Naive B cell (primary cell): Measurements from ENCODE around the gene FYN. TPM values are rescaled to one million over a fixed set of nuclear protein-coding genes. Genes with fewer than 3 reads are reported as not detected.
A peak's percentile ranks its signal among the peaks of the same experiment; 100 is the strongest.

Source experiments
- ATAC-seq, 2 donors: fragments of 150-1000 bp; cut with Tn5 transposase; 2 replicates each; pipeline ENCODE4 v1.10.0; 2021; ENCODE audit warnings: low read depth in 2 of 2, mild to moderate bottlenecking in 2 of 2, moderate library complexity in 2 of 2
- DNase-seq: peaks from one replicate; pipeline ENCODE4 v3.0.0; 2022
- H3K27ac Mint-ChIP-seq, 6 donors: one replicate each; pipeline ENCODE4 v1.8.0; 2020 to 2022; ENCODE audit warnings: mild to moderate bottlenecking in 6 of 6, mixed read lengths in 6 of 6, moderate library complexity in 5 of 6, inconsistent platforms in 2 of 6
- H3K27me3 Mint-ChIP-seq, 3 donors: one replicate each; pipeline ENCODE4 v1.8.0; 2021 to 2022; ENCODE audit warnings: mixed read lengths in 3 of 3, mild to moderate bottlenecking in 1 of 3
- H3K36me3 Mint-ChIP-seq, 2 donors: one replicate each; pipeline ENCODE4 v1.8.0; 2020 to 2022; ENCODE audit warnings: mixed read lengths in 2 of 2, inconsistent platforms in 1 of 2, mild to moderate bottlenecking in 1 of 2
- H3K4me1 Mint-ChIP-seq, 3 donors: one replicate each; pipeline ENCODE4 v1.8.0; 2020 to 2022; ENCODE audit warnings: mixed read lengths in 3 of 3, inconsistent platforms in 1 of 3, mild to moderate bottlenecking in 1 of 3, moderate library complexity in 1 of 3
- H3K4me3 Mint-ChIP-seq, 8 donors: one replicate each; pipeline ENCODE4 v1.8.0; 2020 to 2022; ENCODE audit warnings: mild to moderate bottlenecking in 8 of 8, mixed read lengths in 8 of 8, moderate library complexity in 8 of 8, inconsistent platforms in 2 of 8
- H3K9me3 Mint-ChIP-seq, 7 donors: one replicate each; pipeline ENCODE4 v1.8.0; 2020 to 2022; ENCODE audit warnings: mixed read lengths in 7 of 7, mild to moderate bottlenecking in 5 of 7, inconsistent platforms in 2 of 7, moderate library complexity in 1 of 7
- polyA plus RNA-seq, 6 donors: library from polyadenylated mRNA; unstranded; fragments of 300-500 nt; fragmentation: Illumina TruSeq; gene quantifications; one replicate each; pipeline ENCODE4 v1.2.3, GENCODE V29; 2021; ENCODE audit warnings: low read depth in 6 of 6

The FYN gene
- polyA plus RNA-seq, 6 donors from 2014 or later, result 53.1 to 94.5 (median 78.7) TPM

GRCh38 chr6:111674883-111675282 lies 198.4 kb downstream of the FYN start:
- ATAC-seq (no peak), DNase-seq (no peak)
- peaks cover 14 to 33% of the 10 kb centered on the region in 2 donors for H3K36me3 Mint-ChIP-seq
- no peaks in the 10 kb centered on the region for H3K27me3 Mint-ChIP-seq
- peaks cover 0 to 10% (median 1%) of the 10 kb centered on the region in 3 donors for H3K4me1 Mint-ChIP-seq
- H3K27ac Mint-ChIP-seq, result peak overlapping the region in 2 of 6 donors; percentile 63 to 72
- no peak overlapping the region for H3K4me3 Mint-ChIP-seq
- H3K9me3 Mint-ChIP-seq, result no peaks in the 10 kb centered on the region

- Mint-ChIP-seq H3K27ac (peak overlapping the region in 1 of 6 donors; percentile 49), H3K4me1 (peaks cover 0 to 7% (median 0%) of the 10 kb centered on the region in 3 donors), H3K4me3 (no peak overlapping the region), H3K36me3 (peaks cover 14 to 33% of the 10 kb centered on the region in 2 donors), H3K9me3 (no peaks in the 10 kb centered on the region), H3K27me3 (no peaks in the 10 kb centered on the region)
- ATAC-seq, result no peak
- DNase-seq, result no peak
Measured at GRCh38 chr6:111674413-111674812, 198.8 kb downstream of the FYN start.

GRCh38 chr6:111673937-111674336 lies 199.3 kb downstream of the FYN start:
- Mint-ChIP-seq H3K36me3 (peaks cover 9 to 33% of the 10 kb centered on the region in 2 donors), H3K27ac (no peak overlapping the region), H3K4me1 (peaks cover 0 to 2% (median 0%) of the 10 kb centered on the region in 3 donors), H3K4me3 (no peak overlapping the region), H3K9me3 (no peaks in the 10 kb centered on the region), H3K27me3 (no peaks in the 10 kb centered on the region)
- no peak for ATAC-seq
- no peak for DNase-seq

DNA sequence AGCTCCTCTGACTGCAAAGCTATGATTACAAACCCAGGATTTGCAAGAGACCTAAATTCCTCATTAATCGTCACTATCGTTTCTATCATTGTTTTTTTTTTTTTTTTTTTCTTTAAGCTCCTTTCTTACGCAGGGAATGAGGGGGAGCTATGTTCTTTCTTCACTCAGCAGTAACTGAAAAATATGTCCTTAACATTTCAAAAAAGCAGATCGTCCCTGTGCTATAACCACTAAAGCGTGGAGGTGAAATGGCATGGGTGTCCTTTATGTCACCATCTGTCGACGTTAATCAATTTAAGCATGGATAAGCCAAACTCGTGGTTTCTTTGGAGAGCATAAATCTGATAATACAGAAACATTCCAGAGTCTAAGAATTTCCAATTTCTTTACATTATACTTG lies 199.7 kb downstream of the FYN start:
- no peaks in the 10 kb centered on the region for H3K9me3 Mint-ChIP-seq
- DNase-seq, result no peak
- H3K4me1 Mint-ChIP-seq, result no peaks in the 10 kb centered on the region
- no peak for ATAC-seq
- peaks cover 11 to 33% of the 10 kb centered on the region in 2 donors for H3K36me3 Mint-ChIP-seq
- H3K27ac Mint-ChIP-seq, result no peak overlapping the region
- H3K27me3 Mint-ChIP-seq, result no peaks in the 10 kb centered on the region
- H3K4me3 Mint-ChIP-seq, result no peak overlapping the region

- ATAC-seq (no peak), DNase-seq (no peak)
- Mint-ChIP-seq H3K9me3 (no peaks in the 10 kb centered on the region), H3K4me1 (no peaks in the 10 kb centered on the region), H3K27ac (no peak overlapping the region), H3K4me3 (no peak overlapping the region), H3K27me3 (no peaks in the 10 kb centered on the region), H3K36me3 (peaks cover 17 to 36% of the 10 kb centered on the region in 2 donors)
Measured at GRCh38 chr6:111672761-111673450, 200.3 kb downstream of the FYN start.

DNA sequence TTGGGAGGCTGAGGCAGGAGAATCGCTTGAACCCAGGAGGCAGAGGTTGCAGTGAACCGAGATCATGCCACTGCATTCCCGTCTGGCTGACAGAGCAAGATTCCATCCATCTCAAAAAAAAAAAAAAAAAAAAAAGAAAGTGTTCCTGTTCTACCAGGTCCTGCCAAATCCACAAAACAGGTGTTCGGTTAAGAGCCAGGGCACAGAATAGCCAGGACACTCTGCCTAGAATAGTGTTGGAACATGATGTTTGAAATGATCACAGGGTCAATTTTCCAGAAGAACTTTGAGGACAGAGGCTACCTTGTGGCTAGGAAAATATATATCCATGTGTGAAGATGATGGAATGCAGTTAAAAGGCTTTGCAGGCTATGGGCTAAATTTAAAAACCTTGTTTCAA lies 203.9 kb downstream of the FYN start:
- ATAC-seq (no peak), DNase-seq (no peak)
- peaks cover 30 to 37% of the 10 kb centered on the region in 2 donors for H3K36me3 Mint-ChIP-seq
- no peaks in the 10 kb centered on the region for H3K9me3 Mint-ChIP-seq
- H3K4me3 Mint-ChIP-seq, result no peak overlapping the region
- H3K27me3 Mint-ChIP-seq, result no peaks in the 10 kb centered on the region
- peaks cover 0 to 8% (median 0%) of the 10 kb centered on the region in 3 donors for H3K4me1 Mint-ChIP-seq
- no peak overlapping the region for H3K27ac Mint-ChIP-seq

GRCh38 chr6:111668410-111668809 lies 204.8 kb downstream of the FYN start:
- no peak overlapping the region for H3K4me3 Mint-ChIP-seq
- no peak for ATAC-seq
- DNase-seq, result no peak
- H3K36me3 Mint-ChIP-seq, result peaks cover 33 to 36% of the 10 kb centered on the region in 2 donors
- H3K27me3 Mint-ChIP-seq, result no peaks in the 10 kb centered on the region
- peak overlapping the region in 2 of 6 donors; percentile 53 to 81 for H3K27ac Mint-ChIP-seq
- no peaks in the 10 kb centered on the region for H3K9me3 Mint-ChIP-seq
- H3K4me1 Mint-ChIP-seq, result peaks cover 2 to 8% (median 3%) of the 10 kb centered on the region in 3 donors

DNA sequence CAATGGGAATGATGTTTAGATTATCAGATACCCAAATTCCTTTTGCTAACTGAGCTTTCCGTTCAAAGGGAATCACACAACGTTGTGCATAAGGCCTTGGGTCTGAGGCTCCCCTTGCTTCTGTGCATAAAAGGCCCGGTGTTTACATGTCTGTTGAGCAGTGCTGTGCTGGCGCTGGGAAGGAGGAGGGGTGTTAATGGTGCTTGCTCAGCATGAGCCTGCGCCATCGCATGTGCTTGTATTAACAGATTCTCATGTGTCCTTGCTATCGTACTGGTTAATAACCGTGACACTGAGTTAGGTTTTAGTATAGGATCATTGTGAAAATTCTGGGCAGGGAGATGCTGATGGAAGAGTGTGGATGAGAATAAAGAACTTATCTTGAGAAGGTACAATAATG lies 205.3 kb downstream of the FYN start:
- ATAC-seq (no peak), DNase-seq (no peak)
- peak overlapping the region in 3 of 6 donors; percentile 15 to 81 (median 23) for H3K27ac Mint-ChIP-seq
- no peaks in the 10 kb centered on the region for H3K9me3 Mint-ChIP-seq
- no peaks in the 10 kb centered on the region for H3K27me3 Mint-ChIP-seq
- H3K36me3 Mint-ChIP-seq, result peaks cover 28 to 36% of the 10 kb centered on the region in 2 donors
- no peak overlapping the region for H3K4me3 Mint-ChIP-seq
- H3K4me1 Mint-ChIP-seq, result peaks cover 7 to 8% (median 8%) of the 10 kb centered on the region in 3 donors

DNA sequence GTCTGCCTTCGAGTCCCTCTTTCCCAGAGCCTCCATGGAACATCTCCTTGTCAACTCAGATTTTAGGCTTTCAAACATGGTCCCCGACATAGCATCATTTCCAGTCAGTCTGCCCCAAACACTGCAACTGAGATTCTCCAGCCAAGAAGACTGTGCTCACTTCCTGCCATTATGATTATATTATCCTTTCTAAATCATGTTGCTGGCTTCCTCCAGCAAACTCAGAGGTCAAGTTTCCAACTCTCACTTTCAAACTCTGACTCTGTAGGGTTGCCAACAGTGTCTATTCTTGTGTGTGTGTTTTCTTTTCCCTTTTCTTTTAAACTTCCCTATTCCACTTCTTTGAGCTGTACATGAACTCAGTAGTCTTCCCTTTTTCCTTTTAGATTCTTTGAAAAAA lies 206.4 kb downstream of the FYN start:
- no peak for ATAC-seq
- Mint-ChIP-seq H3K4me3 (peak overlapping the region in 1 of 8 donors; percentile 63), H3K4me1 (peaks cover 8 to 11% (median 11%) of the 10 kb centered on the region in 3 donors), H3K36me3 (peaks cover 22 to 29% of the 10 kb centered on the region in 2 donors), H3K27ac (peak overlapping the region in 2 of 6 donors; percentile 52 to 67), H3K9me3 (no peaks in the 10 kb centered on the region), H3K27me3 (no peaks in the 10 kb centered on the region)
- DNase-seq, result no peak

DNA sequence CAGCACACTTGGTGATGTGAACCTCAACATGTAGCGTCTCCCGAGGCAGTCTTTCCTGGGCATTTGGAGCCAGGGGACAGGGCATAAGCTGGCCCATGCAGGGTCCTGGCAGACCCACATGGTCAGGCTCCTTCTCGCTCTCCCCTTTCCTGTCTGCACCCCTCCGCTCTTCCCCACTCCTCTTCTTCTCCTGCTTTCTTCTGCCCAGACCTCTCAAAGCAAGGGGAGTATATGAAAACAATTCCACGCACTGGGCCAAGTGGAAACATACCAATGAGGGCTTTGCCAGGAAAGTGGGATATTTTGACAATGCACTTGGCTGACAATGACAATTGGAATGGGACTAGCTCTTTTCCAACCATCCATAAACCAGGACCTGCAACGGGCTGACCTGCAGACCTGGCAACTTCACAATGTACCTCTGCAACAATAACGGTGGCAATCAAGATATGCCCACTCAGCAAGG lies 208.7 kb downstream of the FYN start:
- H3K36me3 Mint-ChIP-seq, result peaks cover 15 to 29% of the 10 kb centered on the region in 2 donors
- no peaks in the 10 kb centered on the region for H3K9me3 Mint-ChIP-seq
- ATAC-seq (no peak), DNase-seq (no peak)
- H3K4me1 Mint-ChIP-seq, result peaks cover 8 to 11% (median 11%) of the 10 kb centered on the region in 3 donors
- peak overlapping the region in 1 of 6 donors; percentile 80 for H3K27ac Mint-ChIP-seq
- no peaks in the 10 kb centered on the region for H3K27me3 Mint-ChIP-seq
- H3K4me3 Mint-ChIP-seq, result no peak overlapping the region

- H3K4me3 Mint-ChIP-seq, result peak overlapping the region in 2 of 8 donors; percentile 39 to 44
- H3K27me3 Mint-ChIP-seq, result no peaks in the 10 kb centered on the region
- H3K36me3 Mint-ChIP-seq, result peaks cover 15 to 29% of the 10 kb centered on the region in 2 donors
- ATAC-seq (no peak), DNase-seq (no peak)
- H3K4me1 Mint-ChIP-seq, result peaks cover 8 to 11% (median 11%) of the 10 kb centered on the region in 3 donors
- no peaks in the 10 kb centered on the region for H3K9me3 Mint-ChIP-seq
- peak overlapping the region in 1 of 6 donors; percentile 48 for H3K27ac Mint-ChIP-seq
Measured at GRCh38 chr6:111663692-111664564, 209.3 kb downstream of the FYN start.

GRCh38 chr6:111662794-111663593 lies 210.3 kb downstream of the FYN start:
- H3K4me1 Mint-ChIP-seq, result peaks cover 8 to 11% (median 11%) of the 10 kb centered on the region in 3 donors
- ATAC-seq (peak; percentile 79 to 80), DNase-seq (no peak)
- peaks cover 13 to 19% of the 10 kb centered on the region in 2 donors for H3K36me3 Mint-ChIP-seq
- H3K4me3 Mint-ChIP-seq, result peak overlapping the region in 2 of 8 donors; percentile 39 to 45
- no peaks in the 10 kb centered on the region for H3K27me3 Mint-ChIP-seq
- H3K27ac Mint-ChIP-seq, result peak overlapping the region in 3 of 6 donors; percentile 48 to 85 (median 84)
- no peaks in the 10 kb centered on the region for H3K9me3 Mint-ChIP-seq
